GM12892 (cell line): Measurements from ENCODE around the gene ALK.

Experiments
- DNase-seq: peaks from one replicate; pipeline ENCODE4 v3.0.0; 2011; ENCODE audit not compliant: insufficient read length
- FAIRE-seq: peaks from 2 replicates; lab custom pipeline; 2011; peaks lifted over from hg19 to GRCh38; lab: Jason Lieb, UNC
- POLR2A ChIP-seq: IDR thresholded peaks from 2 replicates; pipeline ENCODE4 v1.6.1; 2011; ENCODE audit warnings: low read depth, low read length, control low read depth
- POLR2AphosphoS5 ChIP-seq: IDR thresholded peaks from 2 replicates; pipeline ENCODE4 v1.6.1; 2011; ENCODE audit warnings: low read depth, low read length, control low read depth
- TAF1 ChIP-seq: IDR thresholded peaks from 2 replicates; pipeline ENCODE4 v1.6.1; 2011; ENCODE audit warnings: low read depth, mild to moderate bottlenecking, control low read depth, low read length, borderline replicate concordance

The ALK gene

GRCh38 chr2:29165362-29166241 lies 755.8 kb downstream of the ALK start:
- TF ChIP-seq TAF1 (no peak), POLR2AphosphoS5 (no peak), POLR2A (no peak)
- DNase-seq: no peak
- peak; percentile 9 for FAIRE-seq

GRCh38 chr2:29164091-29164846 lies 757.1 kb downstream of the ALK start:
- no peak for DNase-seq
- FAIRE-seq: no peak
- no peak for TF ChIP-seq POLR2A

- FAIRE-seq (no peak), DNase-seq (no peak)
- TF ChIP-seq TAF1: no peak
- TF ChIP-seq POLR2AphosphoS5: no peak
- TF ChIP-seq POLR2A: no peak
Measured at GRCh38 chr2:29162204-29162928, 759.0 kb downstream of the ALK start.

- no peak for TF ChIP-seq TAF1
- DNase-seq (no peak), FAIRE-seq (no peak)
Measured at GRCh38 chr2:29160184-29160583, 761.2 kb downstream of the ALK start.

- FAIRE-seq (no peak), DNase-seq (no peak)
- no peak for TF ChIP-seq POLR2AphosphoS5
- no peak for TF ChIP-seq POLR2A
- TF ChIP-seq TAF1: no peak
Measured at GRCh38 chr2:29159125-29159524, 762.3 kb downstream of the ALK start.

GRCh38 chr2:29157131-29157530 lies 764.3 kb downstream of the ALK start:
- no peak for FAIRE-seq
- DNase-seq: no peak
- no peak for TF ChIP-seq POLR2A
- TF ChIP-seq POLR2AphosphoS5: no peak
- no peak for TF ChIP-seq TAF1

- no peak for DNase-seq
- no peak for FAIRE-seq
- no peak for TF ChIP-seq POLR2AphosphoS5
- TF ChIP-seq TAF1: no peak
- no peak for TF ChIP-seq POLR2A
Measured at GRCh38 chr2:29155578-29155977, 765.8 kb downstream of the ALK start.

GRCh38 chr2:29154610-29155009 lies 766.8 kb downstream of the ALK start:
- TF ChIP-seq POLR2A: no peak
- no peak for TF ChIP-seq TAF1
- TF ChIP-seq POLR2AphosphoS5: no peak
- no peak for FAIRE-seq
- no peak for DNase-seq

- TF ChIP-seq POLR2AphosphoS5 (no peak), TAF1 (no peak), POLR2A (no peak)
- FAIRE-seq (no peak), DNase-seq (no peak)
Measured at GRCh38 chr2:29147963-29148362, 773.4 kb downstream of the ALK start.

- TF ChIP-seq TAF1: no peak
- no peak for TF ChIP-seq POLR2A
- no peak for TF ChIP-seq POLR2AphosphoS5
- DNase-seq (no peak), FAIRE-seq (no peak)
Measured at GRCh38 chr2:29146197-29146596, 775.2 kb downstream of the ALK start.

- no peak for FAIRE-seq
- DNase-seq: no peak
- TF ChIP-seq TAF1: no peak
- TF ChIP-seq POLR2AphosphoS5: no peak
- no peak for TF ChIP-seq POLR2A
Measured at GRCh38 chr2:29143657-29144056, 777.7 kb downstream of the ALK start.
